OCI-LY7 (cell line): ENCODE measurements around the gene KCNIP4. TPM values are rescaled to one million over a fixed set of nuclear protein-coding genes. Genes with fewer than 3 reads are reported as not detected.

Experiments
- BruUV-seq: library from RNA; stranded (reverse); fragments of 400-500 nt; replicated peaks from 2 replicates; lab custom pipeline; 2021; lab: Mats Ljungman, UMichigan
- CTCF ChIA-PET: fragments of 300-600 bp; sonication (Branson Sonifier 250); formaldehyde crosslinking; loops from one replicate; lab custom pipeline; 2022; ENCODE audit warnings: antibody characterized with exemption; ENCODE audit not compliant: unreplicated experiment; lab: Charles Lee
- POLR2A ChIA-PET: fragments of 300-600 bp; sonication (Branson Sonifier 250); formaldehyde crosslinking; loops from one replicate; lab custom pipeline; 2022; ENCODE audit warnings: antibody characterized with exemption; lab: Charles Lee
- DNase-seq: peaks from one replicate; pipeline ENCODE4 v3.0.0-alpha.2; 2015; ENCODE audit warnings: low spot score
- H2AFZ ChIP-seq: fragments of 200-600 bp; sonication (generic), shearing (Covaris generic); 2 replicates; pipeline ENCODE4 v1.6.1; 2014; ENCODE audit warnings: mild to moderate bottlenecking, antibody characterized with exemption, low read length, moderate library complexity
- H3K27ac ChIP-seq: fragments of 200-600 bp; sonication (generic); 2 replicates; pipeline ENCODE4 v1.5.1; 2014; ENCODE audit warnings: mixed run types, low read depth, mild to moderate bottlenecking, moderate library complexity, low read length, inconsistent platforms; ENCODE audit not compliant: poor library complexity, severe bottlenecking
- H3K36me3 ChIP-seq: fragments of 200-600 bp; sonication (generic); 2 replicates; pipeline ENCODE4 v1.6.1; 2014; ENCODE audit warnings: mild to moderate bottlenecking, antibody characterized with exemption, low read length, moderate library complexity, mixed read lengths; ENCODE audit not compliant: insufficient read depth
- H3K4me1 ChIP-seq: fragments of 200-600 bp; sonication (generic); 2 replicates; pipeline ENCODE4 v1.5.1; 2014; ENCODE audit warnings: mild to moderate bottlenecking, low read length; ENCODE audit not compliant: insufficient read depth, poor library complexity, severe bottlenecking
- H3K4me2 ChIP-seq: fragments of 200-600 bp; sonication (generic); 2 replicates; pipeline ENCODE4 v1.6.1; 2014; ENCODE audit warnings: mild to moderate bottlenecking, low read length
- H3K4me3 ChIP-seq: fragments of 200-600 bp; sonication (generic); 2 replicates; pipeline ENCODE4 v1.5.1; 2014; ENCODE audit warnings: mild to moderate bottlenecking, low read depth, low read length; ENCODE audit not compliant: poor library complexity, severe bottlenecking
- H3K79me2 ChIP-seq: fragments of 200-600 bp; sonication (generic); 2 replicates; pipeline ENCODE4 v1.6.1; 2016; ENCODE audit warnings: low read depth, mild to moderate bottlenecking, low read length, moderate library complexity, mixed read lengths; ENCODE audit not compliant: insufficient read depth
- H3K9me2 ChIP-seq: fragments of 200-600 bp; sonication (generic); 2 replicates; pipeline ENCODE4 v1.6.1; 2016; ENCODE audit warnings: mild to moderate bottlenecking, low read length, mixed read lengths; ENCODE audit not compliant: insufficient read depth
- H3K9me3 ChIP-seq: fragments of 200-600 bp; sonication (generic); 2 replicates; pipeline ENCODE4 v1.6.1; 2014; ENCODE audit warnings: mild to moderate bottlenecking, mixed run types, low read length, mixed read lengths
- H4K20me1 ChIP-seq: fragments of 200-600 bp; sonication (generic); 2 replicates; pipeline ENCODE4 v1.6.1; 2014; ENCODE audit warnings: mild to moderate bottlenecking, antibody characterized with exemption, low read length, moderate library complexity, mixed read lengths; ENCODE audit not compliant: insufficient read depth
- CTCF ChIP-seq: fragments of 200-600 bp; sonication (generic); conservative IDR thresholded peaks from 2 replicates; pipeline ENCODE4 v1.5.1; 2014; ENCODE audit warnings: mild to moderate bottlenecking, antibody characterized with exemption, low read length, moderate library complexity, mixed read lengths
- EZH2phosphoT487 ChIP-seq: fragments of 200-600 bp; sonication (generic); IDR thresholded peaks from 2 replicates; pipeline ENCODE4 v1.6.1; 2018; ENCODE audit warnings: low read depth, borderline replicate concordance, mild to moderate bottlenecking, mixed run types, antibody characterized with exemption, low read length, moderate library complexity, mixed read lengths
- intact Hi-C: fragments of 100-400 bp; cut with micrococcal nuclease; formaldehyde crosslinking; loops from one replicate; pipeline ENCODE4 v1.10.0; 2022; ENCODE audit not compliant: unreplicated experiment
- total RNA-seq, 2 experiments: library from RNA; depleted of rRNA in 1 of 2; stranded (reverse); fragments of >200 nt in 1 of 2; shearing (Covaris generic) in 1 of 2; gene quantifications; 2 replicates each; pipeline ENCODE4 v1.2.3, GENCODE V29; 2014 to 2022

The KCNIP4 gene
- total RNA-seq, 2 experiments from 2014 or later = not detected

GRCh38 chr4:21921526-21922180 lies 26.9 kb downstream of the KCNIP4 start:
- no peaks in the 10 kb centered on the region for H3K79me2 ChIP-seq
- no peak overlapping the region for H3K4me2 ChIP-seq
- BruUV-seq = no TSS peak
- no peak for TF ChIP-seq EZH2phosphoT487
- no peak for TF ChIP-seq CTCF
- intact Hi-C loops = no loop called here
- no peak for DNase-seq
- ChIA-PET POLR2A (no interaction called here), CTCF (no interaction called here)
- H3K27ac ChIP-seq = no peak overlapping the region
- no peaks in the 10 kb centered on the region for H3K9me3 ChIP-seq
- no peaks in the 10 kb centered on the region for H4K20me1 ChIP-seq
- H3K9me2 ChIP-seq = no peaks in the 10 kb centered on the region
- no peaks in the 10 kb centered on the region for H3K36me3 ChIP-seq
- no peak overlapping the region for H2AFZ ChIP-seq
- no peak overlapping the region for H3K4me3 ChIP-seq
- H3K4me1 ChIP-seq = no peaks in the 10 kb centered on the region

- Histone ChIP-seq H3K36me3 (no peaks in the 10 kb centered on the region), H3K4me2 (no peak overlapping the region), H2AFZ (no peak overlapping the region), H3K4me1 (no peaks in the 10 kb centered on the region), H3K27ac (no peak overlapping the region), H3K9me2 (no peaks in the 10 kb centered on the region), H3K4me3 (no peak overlapping the region), H3K79me2 (no peaks in the 10 kb centered on the region), H4K20me1 (no peaks in the 10 kb centered on the region), H3K9me3 (no peaks in the 10 kb centered on the region)
- no peak for DNase-seq
- TF ChIP-seq CTCF = no peak
- TF ChIP-seq EZH2phosphoT487 = no peak
- POLR2A ChIA-PET = no interaction called here
- intact Hi-C loops = no loop called here
- CTCF ChIA-PET = no interaction called here
- no TSS peak for BruUV-seq
These were observed 32.8 kb downstream of the KCNIP4 start for GRCh38 chr4:21915761-21916160.

- no peak for DNase-seq
- no peaks in the 10 kb centered on the region for H3K4me1 ChIP-seq
- ChIA-PET CTCF (no interaction called here), POLR2A (no interaction called here)
- H2AFZ ChIP-seq = no peak overlapping the region
- no peaks in the 10 kb centered on the region for H3K79me2 ChIP-seq
- intact Hi-C loops = no loop called here
- H3K9me3 ChIP-seq = no peaks in the 10 kb centered on the region
- no TSS peak for BruUV-seq
- no peak overlapping the region for H3K4me2 ChIP-seq
- H4K20me1 ChIP-seq = no peaks in the 10 kb centered on the region
- H3K36me3 ChIP-seq = no peaks in the 10 kb centered on the region
- no peak overlapping the region for H3K27ac ChIP-seq
- TF ChIP-seq EZH2phosphoT487 (no peak), CTCF (no peak)
- H3K9me2 ChIP-seq = no peaks in the 10 kb centered on the region
- no peak overlapping the region for H3K4me3 ChIP-seq
These were observed 46.7 kb downstream of the KCNIP4 start for GRCh38 chr4:21901831-21902230.
